ENCODE results near the gene FAM184B.

DNA sequence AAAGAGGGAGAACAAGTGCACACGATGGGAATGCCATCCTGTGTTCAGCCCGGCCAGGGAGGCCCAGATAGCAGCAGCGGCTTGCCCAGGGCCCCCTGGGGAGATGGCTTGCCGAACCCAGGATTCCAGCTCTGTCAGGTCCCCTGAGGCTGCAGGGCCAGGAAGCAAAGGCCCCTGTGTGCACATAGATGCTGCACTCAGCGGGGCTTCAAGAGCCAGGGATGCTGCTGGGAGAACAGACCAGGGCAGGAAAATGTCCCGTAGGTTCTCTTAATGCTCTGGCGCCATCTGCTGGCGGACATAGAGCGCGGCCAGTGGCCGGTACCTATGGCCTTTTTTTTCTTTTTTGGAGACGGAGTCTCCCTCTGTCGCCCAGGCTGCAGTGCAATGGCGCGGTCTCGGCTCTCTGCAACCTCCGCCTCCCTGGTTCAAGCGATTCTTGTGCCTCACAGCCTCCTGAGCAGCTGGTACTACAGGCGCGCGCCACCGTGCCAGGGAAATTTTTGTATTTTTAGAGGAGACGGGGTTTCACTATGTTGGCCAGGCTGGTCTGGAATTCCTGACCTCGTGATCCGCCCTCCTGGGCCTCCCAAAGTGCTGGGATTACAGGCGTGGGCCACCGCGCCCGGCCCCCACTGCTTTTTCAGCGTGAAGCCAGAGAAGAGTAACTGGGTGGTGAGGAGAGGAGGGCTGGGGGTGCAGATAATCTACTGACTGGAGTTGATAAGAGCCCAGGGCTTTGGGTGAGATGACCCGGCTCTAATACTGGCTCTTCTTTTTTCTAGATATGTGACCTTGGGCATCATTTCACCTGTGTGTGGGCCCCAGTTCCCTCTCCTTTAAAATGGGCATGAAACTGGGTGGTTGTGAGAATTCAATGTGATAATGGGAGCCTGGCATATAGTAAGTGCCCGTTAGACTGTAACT is 144.5 kb downstream of the FAM184B start:
- TF ChIP-seq, protein P1, sequence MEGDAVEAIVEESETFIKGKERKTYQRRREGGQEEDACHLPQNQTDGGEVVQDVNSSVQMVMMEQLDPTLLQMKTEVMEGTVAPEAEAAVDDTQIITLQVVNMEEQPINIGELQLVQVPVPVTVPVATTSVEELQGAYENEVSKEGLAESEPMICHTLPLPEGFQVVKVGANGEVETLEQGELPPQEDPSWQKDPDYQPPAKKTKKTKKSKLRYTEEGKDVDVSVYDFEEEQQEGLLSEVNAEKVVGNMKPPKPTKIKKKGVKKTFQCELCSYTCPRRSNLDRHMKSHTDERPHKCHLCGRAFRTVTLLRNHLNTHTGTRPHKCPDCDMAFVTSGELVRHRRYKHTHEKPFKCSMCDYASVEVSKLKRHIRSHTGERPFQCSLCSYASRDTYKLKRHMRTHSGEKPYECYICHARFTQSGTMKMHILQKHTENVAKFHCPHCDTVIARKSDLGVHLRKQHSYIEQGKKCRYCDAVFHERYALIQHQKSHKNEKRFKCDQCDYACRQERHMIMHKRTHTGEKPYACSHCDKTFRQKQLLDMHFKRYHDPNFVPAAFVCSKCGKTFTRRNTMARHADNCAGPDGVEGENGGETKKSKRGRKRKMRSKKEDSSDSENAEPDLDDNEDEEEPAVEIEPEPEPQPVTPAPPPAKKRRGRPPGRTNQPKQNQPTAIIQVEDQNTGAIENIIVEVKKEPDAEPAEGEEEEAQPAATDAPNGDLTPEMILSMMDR (IDR thresholded peaks at IDR 0.05): peak; percentile 48 to 91 (median 65)
- TF ChIP-seq POLR2A (IDR thresholded peaks at IDR 0.05): no peak
- peak in 1 of 2 donors; percentile 32 for TF ChIP-seq POLR2AphosphoS5 (IDR thresholded peaks at IDR 0.05; ENCODE audit: insufficient read depth in 1 of 2, low read depth in 1 of 2)

Data from vagina (tissue), 2 donors.